WTC11 (cell line): ENCODE results near the gene UBN1.

ENCODE experiments used
- CTCF ChIP-seq: fragments of 200-600 bp; IDR thresholded peaks from 2 replicates; pipeline ENCODE4 v1.8.0; 2022; ENCODE audit warnings: antibody characterized with exemption
- E2F4 ChIP-seq: sonication (generic); formaldehyde crosslinking; IDR thresholded peaks from 2 replicates; pipeline ENCODE4 v1.8.1; 2022; ENCODE audit warnings: low read depth, mild to moderate bottlenecking, moderate library complexity, missing genetic modification reagents, borderline replicate concordance
- FOXK1 ChIP-seq: sonication (generic); formaldehyde crosslinking; IDR thresholded peaks from 2 replicates; pipeline ENCODE4 v1.8.0; 2022; ENCODE audit warnings: mild to moderate bottlenecking, moderate library complexity, missing genetic modification reagents
- NR1H2 ChIP-seq: sonication (generic); formaldehyde crosslinking; IDR thresholded peaks from 2 replicates; pipeline ENCODE4 v1.9.0; 2021; ENCODE audit warnings: mild to moderate bottlenecking, moderate library complexity, missing genetic modification reagents
- USF1 ChIP-seq: sonication (generic); formaldehyde crosslinking; IDR thresholded peaks from 2 replicates; pipeline ENCODE4 v1.8.0; 2022; ENCODE audit warnings: mild to moderate bottlenecking, missing genetic modification reagents
- TF ChIP-seq, protein P1 (sequence below): sonication (generic); formaldehyde crosslinking; IDR thresholded peaks from 2 replicates; pipeline ENCODE4 v1.8.0; 2022; ENCODE audit warnings: mild to moderate bottlenecking, missing genetic modification reagents
- TF ChIP-seq, protein P2 (sequence below): fragments of 250-450 bp; sonication (Bioruptor Pico); IDR thresholded peaks from 2 replicates; pipeline ENCODE4 v1.8.0; 2021; ENCODE audit warnings: mild to moderate bottlenecking

- TF ChIP-seq USF1 (CRISPR knock-in tag) = no peak
- TF ChIP-seq E2F4 (CRISPR knock-in tag) = no peak
- TF ChIP-seq, protein P1, sequence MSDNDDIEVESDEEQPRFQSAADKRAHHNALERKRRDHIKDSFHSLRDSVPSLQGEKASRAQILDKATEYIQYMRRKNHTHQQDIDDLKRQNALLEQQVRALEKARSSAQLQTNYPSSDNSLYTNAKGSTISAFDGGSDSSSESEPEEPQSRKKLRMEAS (CRISPR knock-in tag) = no peak
- TF ChIP-seq FOXK1 = no peak
- TF ChIP-seq, protein P2, sequence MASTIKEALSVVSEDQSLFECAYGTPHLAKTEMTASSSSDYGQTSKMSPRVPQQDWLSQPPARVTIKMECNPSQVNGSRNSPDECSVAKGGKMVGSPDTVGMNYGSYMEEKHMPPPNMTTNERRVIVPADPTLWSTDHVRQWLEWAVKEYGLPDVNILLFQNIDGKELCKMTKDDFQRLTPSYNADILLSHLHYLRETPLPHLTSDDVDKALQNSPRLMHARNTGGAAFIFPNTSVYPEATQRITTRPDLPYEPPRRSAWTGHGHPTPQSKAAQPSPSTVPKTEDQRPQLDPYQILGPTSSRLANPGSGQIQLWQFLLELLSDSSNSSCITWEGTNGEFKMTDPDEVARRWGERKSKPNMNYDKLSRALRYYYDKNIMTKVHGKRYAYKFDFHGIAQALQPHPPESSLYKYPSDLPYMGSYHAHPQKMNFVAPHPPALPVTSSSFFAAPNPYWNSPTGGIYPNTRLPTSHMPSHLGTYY = no peak
- no peak for TF ChIP-seq CTCF
- no peak for TF ChIP-seq NR1H2 (CRISPR knock-in tag)
Observed at GRCh38 chr16:4890686-4891085, 43.4 kb downstream of the UBN1 start.
